COR-L47 (cell line): ENCODE data around the gene WRNIP1.
"Not testable (repeated sequence)": the region's sequence is repeated elsewhere in the genome, so short reads cannot be mapped to it uniquely, and the experiment has no call there.

Source experiments
- DNase-seq: peaks from one replicate; lab custom pipeline; 2025; lab: John Stamatoyannopoulos, UW

The WRNIP1 gene

GRCh38 chr6:2784930-2785329, 19.7 kb downstream of the WRNIP1 start:
- DNase-seq: no peak

- DNase-seq: no peak
These were observed 21.1 kb downstream of the WRNIP1 start for GRCh38 chr6:2786269-2786668.

- DNase-seq: peak; percentile 7
These were observed 25.6 kb downstream of the WRNIP1 start for GRCh38 chr6:2790588-2791449.

GRCh38 chr6:2791450-2791974, 26.3 kb downstream of the WRNIP1 start:
- no peak for DNase-seq

- no peak for DNase-seq
These were observed 27.3 kb downstream of the WRNIP1 start for GRCh38 chr6:2792330-2793110.

GRCh38 chr6:2793534-2794151, 28.4 kb downstream of the WRNIP1 start:
- DNase-seq: peak; percentile 52

GRCh38 chr6:2794171-2794730, 29.1 kb downstream of the WRNIP1 start:
- no peak for DNase-seq

- no peak for DNase-seq
These were observed 30.0 kb downstream of the WRNIP1 start for GRCh38 chr6:2795162-2795561.

DNA sequence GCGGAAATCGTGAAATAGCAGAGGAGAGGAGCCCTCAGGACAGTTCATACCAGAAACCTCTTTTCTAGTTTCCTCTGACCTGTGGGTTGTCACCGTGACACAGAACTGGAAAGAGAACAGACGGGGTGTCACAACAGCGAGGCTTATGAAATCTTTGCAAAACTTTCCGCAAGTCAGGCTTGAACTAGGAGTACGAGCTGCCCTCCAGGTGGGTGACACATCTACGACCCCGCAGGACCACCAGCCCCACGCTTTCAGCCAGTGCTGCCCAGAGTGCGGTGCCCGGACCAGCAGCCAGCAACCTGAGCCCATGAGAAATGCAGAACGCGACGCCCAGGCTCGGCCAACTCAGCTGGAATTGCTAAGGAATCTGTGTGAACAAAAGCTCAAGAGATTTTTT, 30.8 kb downstream of the WRNIP1 start:
- DNase-seq: no peak

GRCh38 chr6:2796861-2797260, 31.7 kb downstream of the WRNIP1 start:
- DNase-seq: no peak

DNA sequence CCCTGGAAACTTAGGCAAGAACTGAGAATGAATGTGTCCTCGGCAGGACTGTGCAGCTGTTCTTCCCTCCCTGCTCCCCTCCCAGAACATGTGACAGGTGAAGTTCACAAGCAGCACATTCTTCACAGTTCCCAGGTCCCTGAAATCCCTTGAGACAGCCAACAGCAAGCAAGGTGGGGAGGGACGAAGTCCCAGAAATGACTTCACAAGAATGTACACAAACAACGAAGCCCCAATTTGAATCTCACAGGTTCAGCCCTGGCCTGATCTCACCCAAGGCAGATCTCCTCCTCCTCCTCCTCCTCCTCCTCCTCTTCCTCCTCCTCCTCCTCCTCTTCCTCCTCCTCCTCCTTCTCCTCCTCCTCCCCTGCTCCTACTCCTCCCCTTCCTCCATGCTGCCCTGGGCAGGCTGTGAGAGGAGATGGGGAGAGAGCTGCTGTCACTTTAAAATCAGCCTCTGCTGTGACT, 32.4 kb downstream of the WRNIP1 start:
- DNase-seq: no peak

- no peak for DNase-seq
These were observed 33.5 kb downstream of the WRNIP1 start for GRCh38 chr6:2798586-2799134.

- DNase-seq: no peak
These were observed 34.8 kb downstream of the WRNIP1 start for GRCh38 chr6:2799936-2800527.

GRCh38 chr6:2800552-2801316, 35.5 kb downstream of the WRNIP1 start:
- no peak for DNase-seq

GRCh38 chr6:2801687-2802086, 36.5 kb downstream of the WRNIP1 start:
- DNase-seq: not testable (repeated sequence)

GRCh38 chr6:2802521-2803060, 37.4 kb downstream of the WRNIP1 start:
- no peak for DNase-seq

- no peak for DNase-seq
These were observed 38.7 kb downstream of the WRNIP1 start for GRCh38 chr6:2803731-2804429.

- DNase-seq: no peak
These were observed 39.3 kb downstream of the WRNIP1 start for GRCh38 chr6:2804516-2804915.

DNA sequence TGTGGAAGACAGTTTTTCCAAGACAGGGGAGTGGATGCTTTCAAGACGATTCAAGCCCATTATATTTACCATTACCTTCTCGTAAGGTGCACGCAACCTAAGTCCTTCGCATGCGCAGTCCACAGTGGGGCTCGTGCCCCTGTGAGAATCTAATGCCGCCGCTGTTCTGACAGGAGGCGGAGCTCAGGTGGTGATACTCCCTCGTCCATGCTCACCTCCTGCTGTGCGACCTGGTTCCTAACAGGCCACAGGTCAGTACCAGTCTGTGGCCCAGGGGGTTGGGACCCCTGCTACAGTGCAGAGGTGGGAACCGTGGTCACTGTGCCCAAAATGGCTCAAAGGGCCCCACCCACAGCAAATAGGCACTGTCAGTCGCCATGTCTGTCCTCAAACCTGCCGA, 39.8 kb downstream of the WRNIP1 start:
- DNase-seq: no peak

- no peak for DNase-seq
These were observed 41.5 kb downstream of the WRNIP1 start for GRCh38 chr6:2806644-2807043.
